GM23338 (cell line): ENCODE results near the gene GPR176. TPM values are rescaled to one million over a fixed set of nuclear protein-coding genes. Genes with fewer than 3 reads are reported as not detected.
A peak's percentile ranks its signal among the peaks of the same experiment; 100 is the strongest.

Source experiments
- ATAC-seq: fragments of 200-7000 bp; cut with Tn5 transposase; 3 replicates; pipeline ENCODE4 v1.9.1; 2020
- DNase-seq: peaks from one replicate; pipeline ENCODE4 v3.0.0-alpha.2; 2015; ENCODE audit warnings: low spot score
- H2AFZ ChIP-seq: fragments of 200-600 bp; sonication (generic); 2 replicates; pipeline ENCODE4 v1.8.0; 2016; ENCODE audit warnings: antibody characterized with exemption, mild to moderate bottlenecking, moderate library complexity
- H3F3A ChIP-seq: fragments of 200-600 bp; sonication (generic); replicated peaks from 2 replicates; pipeline ENCODE4 v1.8.0; 2017; ENCODE audit warnings: antibody characterized with exemption, mixed run types, low read depth
- H3K27ac ChIP-seq: fragments of 200-600 bp; sonication (generic); 2 replicates; pipeline ENCODE4 v1.6.1; 2016; ENCODE audit warnings: low read depth
- H3K27me3 ChIP-seq: fragments of 200-600 bp; sonication (generic); 2 replicates; pipeline ENCODE4 v1.8.0; 2016; ENCODE audit warnings: mild to moderate bottlenecking, mixed run types, moderate library complexity; ENCODE audit not compliant: insufficient read depth
- H3K36me3 ChIP-seq: fragments of 200-600 bp; sonication (generic); 2 replicates; pipeline ENCODE4 v1.8.0; 2016; ENCODE audit warnings: mild to moderate bottlenecking; ENCODE audit not compliant: insufficient read depth
- H3K4me1 ChIP-seq: fragments of 200-600 bp; sonication (generic); 2 replicates; pipeline ENCODE4 v1.8.0; 2016; ENCODE audit warnings: mild to moderate bottlenecking, moderate library complexity; ENCODE audit not compliant: insufficient read depth
- H3K4me2 ChIP-seq: fragments of 200-600 bp; sonication (generic); 2 replicates; pipeline ENCODE4 v1.7.1; 2017; ENCODE audit warnings: mixed run types
- H3K4me3 ChIP-seq: fragments of 200-600 bp; sonication (generic); 2 replicates; pipeline ENCODE4 v1.6.1; 2016; ENCODE audit warnings: mixed run types
- H3K79me2 ChIP-seq: fragments of 200-600 bp; sonication (generic); replicated peaks from 2 replicates; pipeline ENCODE4 v1.8.0; 2017; ENCODE audit warnings: mild to moderate bottlenecking; ENCODE audit not compliant: insufficient read depth
- H3K9me2 ChIP-seq: fragments of 200-600 bp; sonication (generic); 2 replicates; pipeline ENCODE4 v1.8.0; 2017; ENCODE audit not compliant: insufficient read depth
- H4K20me1 ChIP-seq: fragments of 200-600 bp; sonication (generic); replicated peaks from 2 replicates; pipeline ENCODE4 v1.8.0; 2017; ENCODE audit warnings: mild to moderate bottlenecking; ENCODE audit not compliant: insufficient read depth
- H3K27ac Mint-ChIP-seq: 2 replicates; pipeline ENCODE4 v1.8.0; 2020; ENCODE audit warnings: inconsistent platforms, mild to moderate bottlenecking, moderate library complexity, mixed read lengths
- H3K27me3 Mint-ChIP-seq: 3 replicates; pipeline ENCODE4 v1.8.0; 2022; ENCODE audit warnings: low read depth, mild to moderate bottlenecking, moderate library complexity, mixed read lengths, inconsistent platforms; ENCODE audit not compliant: insufficient read depth, poor library complexity
- H3K36me3 Mint-ChIP-seq: 3 replicates; pipeline ENCODE4 v1.8.0; 2021; ENCODE audit warnings: low read depth, mild to moderate bottlenecking, inconsistent platforms, moderate library complexity, mixed read lengths
- H3K4me1 Mint-ChIP-seq: 3 replicates; pipeline ENCODE4 v1.8.0; 2020; ENCODE audit warnings: mild to moderate bottlenecking, inconsistent platforms, mixed read lengths
- H3K4me3 Mint-ChIP-seq: 3 replicates; pipeline ENCODE4 v1.8.0; 2021; ENCODE audit warnings: moderate library complexity, mild to moderate bottlenecking, inconsistent platforms, mixed read lengths
- H3K9me3 Mint-ChIP-seq: 3 replicates; pipeline ENCODE4 v1.8.0; 2020; ENCODE audit warnings: moderate library complexity, mild to moderate bottlenecking, inconsistent platforms, mixed read lengths
- CTCF ChIP-seq, 2 experiments: fragments of 200-600 bp in 1 of 2; sonication (generic) in 1 of 2; conservative IDR thresholded peaks; 2 replicates each; pipeline versions ENCODE4 v1.5.1 to v1.6.1; 2016 to 2017; ENCODE audit warnings: antibody characterized with exemption in 2 of 2, low read depth in 2 of 2, mild to moderate bottlenecking in 2 of 2, moderate library complexity in 1 of 2
- ETS1 ChIP-seq: IDR thresholded peaks from 2 replicates; pipeline ENCODE4 v1.6.1; 2016; ENCODE audit warnings: antibody characterized with exemption
- EZH2 ChIP-seq: fragments of 200-600 bp; sonication (generic); IDR thresholded peaks from one replicate; pipeline ENCODE4 v1.8.0; 2017; ENCODE audit warnings: antibody characterized with exemption, mild to moderate bottlenecking, low read depth; ENCODE audit not compliant: unreplicated experiment
- JUNB ChIP-seq: IDR thresholded peaks from one replicate; pipeline ENCODE4 v1.6.1; 2016; ENCODE audit warnings: antibody characterized with exemption; ENCODE audit not compliant: unreplicated experiment
- POLR2AphosphoS5 ChIP-seq: IDR thresholded peaks from 2 replicates; pipeline ENCODE4 v1.6.1; 2016; ENCODE audit warnings: antibody characterized with exemption, low read depth
- ZNF331 ChIP-seq: fragments of 250-450 bp; sonication (Bioruptor Pico); IDR thresholded peaks from 2 replicates; pipeline ENCODE4 v1.5.0; 2020; ENCODE audit warnings: low read depth, mild to moderate bottlenecking, moderate library complexity
- polyA plus RNA-seq: library from polyadenylated mRNA; unstranded; fragments of >200 nt; fragmentation: Nextera tagmentation; extraction: Ambion mirVana; gene quantifications from 2 replicates; pipeline ENCODE4 v1.2.1, GENCODE V29; 2016
- total RNA-seq: library from RNA; depleted of rRNA; stranded (reverse); fragments of >200 nt; shearing (Covaris generic); gene quantifications from 2 replicates; pipeline ENCODE4 v1.2.3, GENCODE V29; 2014

The GPR176 gene
- total and polyA plus RNA-seq, 2 experiments from 2014 or later: 60.0 to 248 TPM

GRCh38 chr15:39788108-39788507 lies 132.0 kb downstream of the GPR176 start (continued):
- TF ChIP-seq CTCF (conservative IDR thresholded peaks at IDR 0.05; ENCODE audit: low read depth in 2 of 2) (no peak), POLR2AphosphoS5 (no peak), ETS1 (no peak), JUNB (no peak), ZNF331 (CRISPR knock-in tag) (no peak), EZH2 (no peak)

GRCh38 chr15:39787479-39787878 lies 132.6 kb downstream of the GPR176 start:
- Mint-ChIP-seq H3K27ac (peak overlapping the region; percentile 89), H3K4me1 (peaks cover 70% of the 10 kb centered on the region), H3K36me3 (no peaks in the 10 kb centered on the region; the same call in 2 of the 3 replicates)

More at GRCh38 chr15:39787479-39787878, 132.6 kb downstream of the GPR176 start:
- ATAC-seq: peak; percentile 19
- no peak overlapping the region for H3K4me3 ChIP-seq
- peak overlapping the region; percentile 22; the same call in 1 of the 2 replicates for H3K4me2 ChIP-seq
- no peak for TF ChIP-seq ETS1
- Mint-ChIP-seq H3K4me3 (no peak overlapping the region; the same call in 2 of the 3 replicates), H3K9me3 (no peaks in the 10 kb centered on the region; the same call in 2 of the 3 replicates), H3K27me3 (peaks cover 2% of the 10 kb centered on the region)
- no peaks in the 10 kb centered on the region for H3K27me3 ChIP-seq
- H3K4me1 ChIP-seq: peaks cover 68% of the 10 kb centered on the region
- no peaks in the 10 kb centered on the region for H3K9me2 ChIP-seq
- H3K27ac ChIP-seq: peak overlapping the region; percentile 2
- H3K79me2 ChIP-seq: peaks cover 27% of the 10 kb centered on the region
- H3F3A ChIP-seq: no peaks in the 10 kb centered on the region; the same call in 1 of the 2 replicates
- H2AFZ ChIP-seq: no peak overlapping the region
- no peaks in the 10 kb centered on the region for H3K36me3 ChIP-seq
- no peaks in the 10 kb centered on the region for H4K20me1 ChIP-seq
- DNase-seq: peak; percentile 34
